H1 (cell line): ENCODE results near the gene TSPAN3. TPM values are rescaled to one million over a fixed set of nuclear protein-coding genes. Genes with fewer than 3 reads are reported as not detected.

Source experiments
- CTCF ChIA-PET: fragments of 300-600 bp; sonication (Branson Sonifier 250); formaldehyde crosslinking; loops from one replicate; lab custom pipeline; 2021; ENCODE audit not compliant: partially characterized antibody; lab: Charles Lee
- POLR2A ChIA-PET: fragments of 300-600 bp; sonication (Branson Sonifier 250); formaldehyde crosslinking; loops from one replicate; lab custom pipeline; 2021; ENCODE audit warnings: inconsistent platforms; ENCODE audit not compliant: partially characterized antibody; lab: Charles Lee
- DNase-seq, 2 experiments: peaks; one replicate each; pipeline versions ENCODE4 v3.0.0 to v3.0.0-alpha.2; 2010 to 2022; ENCODE audit warnings: low spot score in 2 of 2, low read depth in 1 of 2, mixed read lengths in 1 of 2
- FAIRE-seq: peaks from 2 replicates; lab custom pipeline; 2011; peaks lifted over from hg19 to GRCh38; lab: Jason Lieb, UNC
- H2AFZ ChIP-seq: 2 replicates; pipeline ENCODE4 v1.8.1; 2012; ENCODE audit warnings: low read length, inconsistent platforms
- H2AK5ac ChIP-seq: 2 replicates; pipeline ENCODE4 v1.6.1; 2013; ENCODE audit warnings: low read depth, low read length
- H2BK120ac ChIP-seq: replicated peaks from 2 replicates; pipeline ENCODE3; 2013; ENCODE audit warnings: low read depth, low read length, inconsistent platforms
- H2BK12ac ChIP-seq: 2 replicates; pipeline ENCODE4 v1.6.1; 2013; ENCODE audit warnings: low read depth, low read length
- H2BK15ac ChIP-seq: 2 replicates; pipeline ENCODE4 v1.6.1; 2013; ENCODE audit warnings: low read length
- H2BK20ac ChIP-seq: 2 replicates; pipeline ENCODE4 v1.6.1; 2013; ENCODE audit warnings: low read length
- H2BK5ac ChIP-seq: 2 replicates; pipeline ENCODE4 v1.6.1; 2013; ENCODE audit warnings: low read depth, low read length
- H3K14ac ChIP-seq: 2 replicates; pipeline ENCODE4 v1.6.1; 2013; ENCODE audit warnings: inconsistent platforms; ENCODE audit not compliant: insufficient read length
- H3K18ac ChIP-seq: 2 replicates; pipeline ENCODE4 v1.6.1; 2013; ENCODE audit warnings: low read length; ENCODE audit errors: extremely low read depth
- H3K23ac ChIP-seq: 2 replicates; pipeline ENCODE4 v1.6.1; 2013; ENCODE audit warnings: inconsistent platforms; ENCODE audit not compliant: insufficient read length
- H3K23me2 ChIP-seq: 2 replicates; pipeline ENCODE4 v1.6.1; 2013; ENCODE audit warnings: low read depth, low read length
- H3K27ac ChIP-seq: 2 replicates; pipeline ENCODE4 v1.6.1; 2011; ENCODE audit warnings: low read depth, low read length, inconsistent platforms
- H3K27me3 ChIP-seq, 4 experiments: replicated peaks in 1 of 4; 1 replicate in 1 of 4; 2 replicates in 3 of 4; pipeline versions ENCODE4 v1.6.1 to v1.8.1; 2011 to 2013; ENCODE audit warnings: low read length in 3 of 4, mild to moderate bottlenecking in 3 of 4, inconsistent platforms in 2 of 4, mixed read lengths in 2 of 4, moderate library complexity in 1 of 4; ENCODE audit not compliant: control insufficient read depth in 3 of 4, insufficient read depth in 3 of 4; ENCODE audit errors: extremely low read depth in 1 of 4
- H3K36me3 ChIP-seq, 4 experiments: 2 replicates each; pipeline versions ENCODE4 v1.6.1 to v1.8.1; 2011 to 2013; ENCODE audit warnings: mild to moderate bottlenecking in 4 of 4, low read length in 3 of 4, moderate library complexity in 2 of 4, control low read depth in 1 of 4, inconsistent platforms in 1 of 4; ENCODE audit not compliant: insufficient read depth in 4 of 4, control insufficient read depth in 2 of 4
- H3K4ac ChIP-seq: replicated peaks from 2 replicates; pipeline ENCODE3; 2013; ENCODE audit warnings: low read length, low read depth, mixed read lengths, inconsistent platforms; ENCODE audit not compliant: insufficient read length
- H3K4me1 ChIP-seq, 4 experiments: replicated peaks in 1 of 4; 1 replicate in 1 of 4; 2 replicates in 3 of 4; pipeline versions ENCODE4 v1.6.1 to v1.8.1; 2011 to 2013; ENCODE audit warnings: low read length in 3 of 4, inconsistent platforms in 2 of 4, mixed read lengths in 1 of 4; ENCODE audit not compliant: insufficient read depth in 4 of 4, control insufficient read depth in 3 of 4
- H3K4me2 ChIP-seq, 2 experiments: 2 replicates each; pipeline versions ENCODE4 v1.6.1 to v1.8.1; 2011 to 2013; ENCODE audit warnings: low read depth in 2 of 2, low read length in 2 of 2, control low read depth in 1 of 2, inconsistent platforms in 1 of 2, mild to moderate bottlenecking in 1 of 2; ENCODE audit not compliant: insufficient read depth in 1 of 2
- H3K4me3 ChIP-seq, 4 experiments: fragments of 200-600, 300-600 bp in 1 of 4; sonication (generic), shearing (Covaris generic), sonication (Bioruptor Twin) in 1 of 4; 2 replicates each; pipeline versions ENCODE4 v1.5.1 to v1.8.1; 2011 to 2016; ENCODE audit warnings: low read length in 4 of 4, low read depth in 3 of 4, control low read depth in 2 of 4, inconsistent platforms in 2 of 4, mild to moderate bottlenecking in 2 of 4, mixed read lengths in 1 of 4, moderate library complexity in 1 of 4; ENCODE audit not compliant: insufficient read depth in 2 of 4; ENCODE audit errors: extremely low read depth in 1 of 4
- H3K56ac ChIP-seq: replicated peaks from 2 replicates; pipeline ENCODE3; 2013; ENCODE audit warnings: low read depth, mild to moderate bottlenecking, mixed read lengths, low read length, inconsistent platforms; ENCODE audit not compliant: insufficient read length
- H3K79me1 ChIP-seq: 2 replicates; pipeline ENCODE4 v1.6.1; 2013; ENCODE audit warnings: low read depth, low read length, control low read depth
- H3K79me2 ChIP-seq, 2 experiments: 2 replicates each; pipeline versions ENCODE4 v1.6.1 to v1.8.1; 2012 to 2013; ENCODE audit warnings: low read length in 2 of 2, mild to moderate bottlenecking in 2 of 2, inconsistent platforms in 1 of 2; ENCODE audit not compliant: insufficient read depth in 2 of 2, control insufficient read depth in 1 of 2
- H3K9ac ChIP-seq, 4 experiments: replicated peaks in 1 of 4; 1 replicate in 1 of 4; 2 replicates in 3 of 4; pipeline versions ENCODE4 v1.6.1 to v1.8.1; 2011 to 2013; ENCODE audit warnings: low read depth in 3 of 4, low read length in 3 of 4, control low read depth in 2 of 4, mild to moderate bottlenecking in 2 of 4, moderate library complexity in 2 of 4, inconsistent platforms in 1 of 4; ENCODE audit errors: extremely low read depth in 1 of 4
- H3K9me3 ChIP-seq, 2 experiments: 2 replicates each; pipeline versions ENCODE4 v1.6.1 to v1.8.1; 2012 to 2013; ENCODE audit warnings: mild to moderate bottlenecking in 2 of 2, moderate library complexity in 2 of 2, control low read depth in 1 of 2, inconsistent platforms in 1 of 2, low read depth in 1 of 2, low read length in 1 of 2, mixed read lengths in 1 of 2; ENCODE audit not compliant: insufficient read depth in 2 of 2
- H4K20me1 ChIP-seq, 2 experiments: replicated peaks in 1 of 2; 2 replicates each; pipeline versions ENCODE3 to v1.8.1; 2011 to 2013; ENCODE audit warnings: inconsistent platforms in 2 of 2, low read length in 2 of 2, mild to moderate bottlenecking in 1 of 2; ENCODE audit not compliant: insufficient read depth in 2 of 2, control insufficient read depth in 1 of 2
- H4K5ac ChIP-seq: 2 replicates; pipeline ENCODE4 v1.6.1; 2013; ENCODE audit warnings: low read length, low read depth, mixed read lengths, inconsistent platforms; ENCODE audit not compliant: insufficient read length
- H4K8ac ChIP-seq: 2 replicates; pipeline ENCODE4 v1.8.0; 2013; ENCODE audit warnings: mild to moderate bottlenecking, moderate library complexity, low read length, inconsistent platforms; ENCODE audit not compliant: insufficient read depth; ENCODE audit errors: extremely low read depth
- H4K91ac ChIP-seq: replicated peaks from 2 replicates; pipeline ENCODE3; 2013; ENCODE audit warnings: low read length, mixed read lengths, inconsistent platforms; ENCODE audit not compliant: insufficient read length
- ATF2 ChIP-seq: IDR thresholded peaks from 2 replicates; pipeline ENCODE4 v1.6.1; 2012; ENCODE audit warnings: low read length, inconsistent platforms
- HDAC2 ChIP-seq, 2 experiments: fragments of 300-600 bp in 1 of 2; sonication (generic) in 1 of 2; IDR thresholded peaks; 2 replicates each; pipeline ENCODE4 v1.6.1; 2011 to 2012; ENCODE audit warnings: low read depth in 2 of 2, low read length in 2 of 2, mild to moderate bottlenecking in 2 of 2, moderate library complexity in 2 of 2, borderline replicate concordance in 1 of 2, inconsistent platforms in 1 of 2
- SIN3A ChIP-seq, 2 experiments: IDR thresholded peaks in 1 of 2; conservative IDR thresholded peaks in 1 of 2; 2 replicates each; pipeline ENCODE4 v1.6.1; 2011 to 2012; ENCODE audit warnings: low read length in 2 of 2, improper control_type of control experiment in 1 of 2, low read depth in 1 of 2, mild to moderate bottlenecking in 1 of 2
- WGBS, 2 experiments: shearing (Covaris generic) in 1 of 2; methylation state at CpG; one replicate each; pipeline versions ENCODE4 v1.1.6 to v1.1.7; 2013 to 2015; ENCODE audit warnings: low lambda C conversion rate in 2 of 2, mixed read lengths in 2 of 2, inconsistent platforms in 1 of 2, low coverage in 1 of 2, missing lambda C conversion rate in 1 of 2; ENCODE audit not compliant: insufficient replicate concordance in 2 of 2, insufficient coverage in 1 of 2, insufficient read length in 1 of 2; ENCODE audit errors: extremely low coverage in 1 of 2, missing lambda C conversion rate in 1 of 2; 5-methylcytosine and 5-hydroxymethylcytosine counted together
- polyA plus RNA-seq, 7 experiments: library from polyadenylated mRNA; depleted of rRNA in 3 of 7; stranded (reverse) in 5 of 7; unstranded in 2 of 7; fragments of >200 nt in 5 of 7; fragments of 200-250 nt in 2 of 7; gene quantifications; 1 replicate in 5 of 7; 2 replicates in 1 of 7; 4 replicates in 1 of 7; pipeline versions ENCODE4 v1.2.1 to v1.2.3, GENCODE V29; 2011 to 2013; ENCODE audit warnings: missing spikeins in 2 of 7, mixed read lengths in 2 of 7
- total RNA-seq: library from RNA; stranded (reverse); fragmentation: NEBNext Ultra II Directional; extraction: Animal tissue kit (Norgen Biotek cat#: 25700); gene quantifications from 2 replicates; pipeline ENCODE4 v1.2.1, GENCODE V29; 2021

Gene TSPAN3
- total and polyA plus RNA-seq, 2 of the 8 experiments (the other 6 are each of a cell fraction or from before 2014, with no cell fraction given): 107 to 238 TPM

- Histone ChIP-seq H2BK120ac (no peak overlapping the region), H3K36me3 (no peaks in the 10 kb centered on the region), H3K4ac (no peak overlapping the region), H3K18ac (no peak overlapping the region), H2BK20ac (no peak overlapping the region), H2BK15ac (no peak overlapping the region), H3K9me3 (no peaks in the 10 kb centered on the region), H4K91ac (no peak overlapping the region), H3K79me2 (no peaks in the 10 kb centered on the region), H2BK5ac (no peak overlapping the region), H3K27ac (no peak overlapping the region), H4K8ac (no peak overlapping the region), H3K23ac (no peak overlapping the region), H2AK5ac (no peak overlapping the region), H3K9ac (no peak overlapping the region), H2AFZ (no peak overlapping the region), H3K56ac (no peak overlapping the region), H3K4me2 (no peak overlapping the region), H3K4me1 (peaks cover 0 to 4% (median 0%) of the 10 kb centered on the region in 4 experiments; a peak in 4 of 7 replicates), H3K79me1 (no peaks in the 10 kb centered on the region), H3K23me2 (no peaks in the 10 kb centered on the region), H3K4me3 (no peak overlapping the region), H3K27me3 (no peaks in the 10 kb centered on the region), H2BK12ac (no peak overlapping the region), H4K20me1 (no peaks in the 10 kb centered on the region), H3K14ac (no peak overlapping the region), H4K5ac (no peak overlapping the region)
- ChIA-PET CTCF (interaction anchor here (0.6 to 6.8 kb wide), 32 partner anchors 9 to 1140 kb away, joined by 3 to 75 read pairs (median 4); no protein-coding TSS in a partner anchor), POLR2A (no interaction called here)
- FAIRE-seq (no peak), DNase-seq (no peak)
- WGBS, 2 experiments: 94% methylated on average over 1 of the region's 1 CpG; no CpG with 5 or more reads in 1 of the 2 experiments
- no peak for TF ChIP-seq HDAC2 (IDR thresholded peaks at IDR 0.05; ENCODE audit: borderline replicate concordance in 1 of 2, low read depth in 2 of 2, low read length in 2 of 2)
- TF ChIP-seq SIN3A (conservative IDR thresholded peaks at IDR 0.05 in 1 of 2, IDR thresholded peaks at IDR 0.05 in 1 of 2; ENCODE audit: low read depth in 1 of 2, low read length in 2 of 2): no peak
- no peak for TF ChIP-seq ATF2
Measured at GRCh38 chr15:77119446-77119845, 48.5 kb upstream of the TSPAN3 start.
